ENCODE measurements around the gene SH3PXD2B.

DNA sequence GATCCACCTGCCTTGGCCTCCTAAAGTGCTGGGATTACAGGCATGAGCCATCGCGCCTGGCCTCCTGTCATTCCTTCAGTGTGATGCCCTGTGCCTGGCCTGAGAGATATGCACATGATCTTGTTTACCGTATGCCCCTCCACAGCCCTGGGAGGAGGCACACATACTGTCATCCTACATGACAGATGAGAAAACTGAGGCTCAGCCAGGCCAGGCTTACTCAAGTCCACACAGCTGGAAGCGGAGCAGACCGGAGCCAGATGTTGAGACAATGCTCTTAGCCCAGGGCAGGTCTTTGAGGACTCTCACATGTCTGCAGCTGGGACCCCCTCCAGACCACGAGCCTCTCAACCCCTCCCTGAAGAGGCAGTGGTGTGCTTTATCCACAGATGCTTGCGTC lies 38.7 kb upstream of the SH3PXD2B start:
- TF ChIP-seq, protein P1, sequence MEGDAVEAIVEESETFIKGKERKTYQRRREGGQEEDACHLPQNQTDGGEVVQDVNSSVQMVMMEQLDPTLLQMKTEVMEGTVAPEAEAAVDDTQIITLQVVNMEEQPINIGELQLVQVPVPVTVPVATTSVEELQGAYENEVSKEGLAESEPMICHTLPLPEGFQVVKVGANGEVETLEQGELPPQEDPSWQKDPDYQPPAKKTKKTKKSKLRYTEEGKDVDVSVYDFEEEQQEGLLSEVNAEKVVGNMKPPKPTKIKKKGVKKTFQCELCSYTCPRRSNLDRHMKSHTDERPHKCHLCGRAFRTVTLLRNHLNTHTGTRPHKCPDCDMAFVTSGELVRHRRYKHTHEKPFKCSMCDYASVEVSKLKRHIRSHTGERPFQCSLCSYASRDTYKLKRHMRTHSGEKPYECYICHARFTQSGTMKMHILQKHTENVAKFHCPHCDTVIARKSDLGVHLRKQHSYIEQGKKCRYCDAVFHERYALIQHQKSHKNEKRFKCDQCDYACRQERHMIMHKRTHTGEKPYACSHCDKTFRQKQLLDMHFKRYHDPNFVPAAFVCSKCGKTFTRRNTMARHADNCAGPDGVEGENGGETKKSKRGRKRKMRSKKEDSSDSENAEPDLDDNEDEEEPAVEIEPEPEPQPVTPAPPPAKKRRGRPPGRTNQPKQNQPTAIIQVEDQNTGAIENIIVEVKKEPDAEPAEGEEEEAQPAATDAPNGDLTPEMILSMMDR (IDR thresholded peaks at IDR 0.05), result no peak
- TF ChIP-seq POLR2A (IDR thresholded peaks at IDR 0.05), result no peak

Data from tibial nerve (tissue), 3 donors.